PC-9 (cell line): ENCODE measurements around the gene TENM4.

ENCODE experiments used
- EZH2 ChIP-seq: fragments of 200-600 bp; sonication (generic); IDR thresholded peaks from 2 replicates; pipeline ENCODE4 v1.8.0; 2017; ENCODE audit warnings: antibody characterized with exemption, low read depth
- TF ChIP-seq, protein P1 (sequence below): fragments of 200-600 bp; sonication (generic); conservative IDR thresholded peaks from 2 replicates; pipeline ENCODE4 v1.6.1; 2017; ENCODE audit warnings: mixed run types, antibody characterized with exemption, mild to moderate bottlenecking, moderate library complexity

DNA sequence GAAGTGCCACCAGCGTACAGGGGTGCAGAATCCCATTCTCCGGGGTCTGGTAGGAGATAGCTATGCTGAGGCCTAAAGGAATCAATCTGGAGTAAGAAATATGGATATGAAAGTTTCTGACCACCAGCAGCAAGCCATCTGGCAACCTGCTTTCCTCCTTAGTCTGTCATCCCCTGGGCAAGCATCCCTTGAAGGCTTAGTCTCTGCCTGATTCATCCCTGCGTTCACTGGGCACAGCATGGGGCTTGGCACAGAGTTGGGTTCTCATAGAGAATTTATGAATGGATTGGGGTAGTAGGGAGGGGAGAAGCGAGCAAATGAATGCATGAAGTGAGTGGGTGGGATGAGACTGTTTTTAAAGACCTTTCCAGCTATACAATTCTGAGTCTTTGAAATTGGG is 780.4 kb downstream of the TENM4 start:
- TF ChIP-seq, protein P1, sequence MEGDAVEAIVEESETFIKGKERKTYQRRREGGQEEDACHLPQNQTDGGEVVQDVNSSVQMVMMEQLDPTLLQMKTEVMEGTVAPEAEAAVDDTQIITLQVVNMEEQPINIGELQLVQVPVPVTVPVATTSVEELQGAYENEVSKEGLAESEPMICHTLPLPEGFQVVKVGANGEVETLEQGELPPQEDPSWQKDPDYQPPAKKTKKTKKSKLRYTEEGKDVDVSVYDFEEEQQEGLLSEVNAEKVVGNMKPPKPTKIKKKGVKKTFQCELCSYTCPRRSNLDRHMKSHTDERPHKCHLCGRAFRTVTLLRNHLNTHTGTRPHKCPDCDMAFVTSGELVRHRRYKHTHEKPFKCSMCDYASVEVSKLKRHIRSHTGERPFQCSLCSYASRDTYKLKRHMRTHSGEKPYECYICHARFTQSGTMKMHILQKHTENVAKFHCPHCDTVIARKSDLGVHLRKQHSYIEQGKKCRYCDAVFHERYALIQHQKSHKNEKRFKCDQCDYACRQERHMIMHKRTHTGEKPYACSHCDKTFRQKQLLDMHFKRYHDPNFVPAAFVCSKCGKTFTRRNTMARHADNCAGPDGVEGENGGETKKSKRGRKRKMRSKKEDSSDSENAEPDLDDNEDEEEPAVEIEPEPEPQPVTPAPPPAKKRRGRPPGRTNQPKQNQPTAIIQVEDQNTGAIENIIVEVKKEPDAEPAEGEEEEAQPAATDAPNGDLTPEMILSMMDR = no peak
- no peak for TF ChIP-seq EZH2
